Measurements from ENCODE around the gene TBC1D14. TPM values are rescaled to one million over a fixed set of nuclear protein-coding genes. Genes with fewer than 3 reads are reported as not detected.

Gene TBC1D14
- total and polyA plus RNA-seq, 9 of the 15 experiments (the other 6 are each of a cell fraction or from before 2014, with no cell fraction given), result 2.1 to 59.6 (median 44.8) TPM

GRCh38 chr4:7078025-7078424 lies 168.4 kb downstream of the TBC1D14 start:
- FAIRE-seq, result no peak
- H2AFZ ChIP-seq (ENCODE audit: low read depth, low read length), result no peak overlapping the region
- DNase-seq (ENCODE audit: extremely low read depth in 1 of 4, low spot score in 3 of 4), result no peak
- POLR2A ChIA-PET, result interaction anchor here (0.6 to 0.9 kb wide), 3 partner anchors 10 to 736 kb away, joined by 3 to 4 read pairs (median 3); partner anchors contain the start of gene GRPEL1
- WGBS (ENCODE audit: insufficient coverage, low coverage, missing lambda C conversion rate), result 31% methylated on average over 5 of the region's 5 CpGs
- CTCF ChIA-PET (ENCODE audit: low intra/inter-chr PET ratio), result no interaction called here
- H3K27ac ChIP-seq (ENCODE audit: extremely low read depth, low read depth, low read length), result no peak overlapping the region
- no peaks in the 10 kb centered on the region for H3K27me3 ChIP-seq (ENCODE audit: control insufficient read depth in 2 of 2, insufficient read depth in 2 of 2, low read length in 2 of 2)
- H3K36me3 ChIP-seq (ENCODE audit: control insufficient read depth, insufficient read depth, low read length), result no peaks in the 10 kb centered on the region
- no peak for ATAC-seq
- no peak overlapping the region for H3K9ac ChIP-seq (ENCODE audit: insufficient read depth in 1 of 2, low read depth in 2 of 2, low read length in 2 of 2)
- H3K79me2 ChIP-seq (ENCODE audit: control insufficient read depth, insufficient read depth, low read length), result no peaks in the 10 kb centered on the region
- H3K4me1 ChIP-seq (replicated peaks in 1 of 2; ENCODE audit: control insufficient read depth in 2 of 2, insufficient read depth in 2 of 2, low read length in 2 of 2), result peaks cover 11 to 31% of the 10 kb centered on the region in 2 experiments; a peak in 4 of 5 replicates
- H3K9me1 ChIP-seq (ENCODE audit: control insufficient read depth, insufficient read depth, low read length), result no peaks in the 10 kb centered on the region
- intact Hi-C loops (cut with micrococcal nuclease) (no loop called here), in situ Hi-C loops (cut with MboI) (no loop called here)
- TF ChIP-seq HMG20A (CRISPR knock-in tag; conservative IDR thresholded peaks at IDR 0.05) (no peak), CBFB (CRISPR knock-in tag; IDR thresholded peaks at IDR 0.05) (no peak), NCOA4 (IDR thresholded peaks at IDR 0.05; ENCODE audit: partially characterized antibody) (no peak), ILK (tag; IDR thresholded peaks at IDR 0.05; ENCODE audit: borderline replicate concordance, low read depth) (no peak), SMAD4 (CRISPR knock-in tag; conservative IDR thresholded peaks at IDR 0.05) (no peak), ZNF436 (CRISPR knock-in tag; IDR thresholded peaks at IDR 0.05) (no peak), WHSC1 (IDR thresholded peaks at IDR 0.05; ENCODE audit: low read length) (no peak), CLOCK (CRISPR knock-in tag; IDR thresholded peaks at IDR 0.05; ENCODE audit: borderline replicate concordance) (no peak), PRMT5 (CRISPR knock-in tag; IDR thresholded peaks at IDR 0.05) (no peak)
- H3K9me3 ChIP-seq (replicated peaks; ENCODE audit: control insufficient read depth, insufficient read depth, low read depth, low read length), result peaks cover 4% of the 10 kb centered on the region
- H4K20me1 ChIP-seq (replicated peaks; ENCODE audit: control insufficient read depth, insufficient read depth, low read length), result no peaks in the 10 kb centered on the region; the same call in none of the 2 replicates
- H3K4me3 ChIP-seq, result no peak overlapping the region
- no peak overlapping the region for H3K4me2 ChIP-seq (ENCODE audit: insufficient read depth, low read length)
- BruUV-seq (replicated peaks), result no TSS peak

Measured in K562 (cell line).